ENCODE data around the gene CEP170. TPM values are rescaled to one million over a fixed set of nuclear protein-coding genes. Genes with fewer than 3 reads are reported as not detected.

Gene CEP170
- total RNA-seq, 1 experiment from 2014 or later = 55.2 TPM

- Histone ChIP-seq H3K27me3 (ENCODE audit: insufficient read depth, low read length) (no peaks in the 10 kb centered on the region), H3K4me3 (replicated peaks in 1 of 2; ENCODE audit: low read depth in 1 of 2, low read length in 2 of 2) (peak overlapping the region; percentile 80 to 94), H3K36me3 (ENCODE audit: control insufficient read depth in 1 of 2, insufficient read depth in 2 of 2, low read length in 2 of 2) (no peaks in the 10 kb centered on the region), H4K20me1 (ENCODE audit: insufficient read depth) (no peaks in the 10 kb centered on the region; the same call in 1 of the 2 replicates), H3K27ac (ENCODE audit: low read depth, low read length) (peak overlapping the region; percentile 91; the same call in 1 of the 2 replicates), H3K9ac (ENCODE audit: low read length) (peak overlapping the region; percentile 83), H2AFZ (ENCODE audit: low read depth, low read length, poor library complexity, severe bottlenecking) (no peak overlapping the region), H3K4me1 (ENCODE audit: control insufficient read depth in 1 of 2, insufficient read depth in 2 of 2, low read length in 2 of 2) (peaks cover 17 to 30% of the 10 kb centered on the region in 2 experiments), H3K79me2 (ENCODE audit: insufficient read depth, low read length) (peaks cover 85% of the 10 kb centered on the region), H3K9me2 (ENCODE audit: insufficient read depth) (no peaks in the 10 kb centered on the region), H3K4me2 (ENCODE audit: low read length) (peak overlapping the region; percentile 82), H3K9me3 (ENCODE audit: control insufficient read depth in 1 of 2, insufficient read depth in 1 of 2, low read depth in 1 of 2, low read length in 2 of 2) (no peaks in the 10 kb centered on the region)
- no peak for TF ChIP-seq EZH2phosphoT487 (IDR thresholded peaks at IDR 0.05; ENCODE audit: borderline replicate concordance)
- no peak for TF ChIP-seq EGR1 (IDR thresholded peaks at IDR 0.05; ENCODE audit: low read depth)
- TF ChIP-seq YY1 (IDR thresholded peaks at IDR 0.05; ENCODE audit: extremely low read depth, insufficient replicate concordance, low read depth, low read length) = no peak
- no peak for TF ChIP-seq CTCF (IDR thresholded peaks at IDR 0.05 in 2 of 3, conservative IDR thresholded peaks at IDR 0.05 in 1 of 3; ENCODE audit: borderline replicate concordance in 1 of 3, insufficient read depth in 1 of 3, low read depth in 2 of 3, low read length in 2 of 3)
- no peak for TF ChIP-seq TCF7L2 (IDR thresholded peaks at IDR 0.05; ENCODE audit: borderline replicate concordance, extremely low read depth, insufficient read depth, insufficient read length)
- no peak for TF ChIP-seq CEBPB (IDR thresholded peaks at IDR 0.05; ENCODE audit: low read depth)
- no peak for TF ChIP-seq POLR2AphosphoS5 (IDR thresholded peaks at IDR 0.05; ENCODE audit: low read depth, low read length)
- no peak for TF ChIP-seq SP1 (IDR thresholded peaks at IDR 0.05; ENCODE audit: low read depth)
- TF ChIP-seq POLR2A (IDR thresholded peaks at IDR 0.05; ENCODE audit: borderline replicate concordance, extremely low read depth, insufficient read depth, insufficient read length) = no peak
- no peak for TF ChIP-seq EZH2 (IDR thresholded peaks at IDR 0.05)
- TF ChIP-seq CBX3 (IDR thresholded peaks at IDR 0.05; ENCODE audit: low read depth) = no peak
- TF ChIP-seq ATF3 (IDR thresholded peaks at IDR 0.05) = no peak
- ATAC-seq (no peak), DNase-seq (ENCODE audit: low read depth, low spot score) (no peak)
- BruUV-seq (replicated peaks) = TSS peak; percentile 61
- intact Hi-C loops (cut with micrococcal nuclease) = loop anchor here (2.0 kb wide), 1 partner anchor 15 kb away; no protein-coding TSS in a partner anchor
- ChIA-PET RAD21 (ENCODE audit: low non-redundant PET in 1 of 2, low total read pairs in 2 of 2, uncharacterized antibody in 2 of 2, unreplicated experiment in 2 of 2) (no interaction called here), POLR2A (no interaction called here), CTCF (no interaction called here)
Measured at GRCh38 chr1:243253926-243254232, 1.2 kb downstream of the CEP170 start.
